ENCODE results near the gene PTK7.

Gene PTK7

DNA sequence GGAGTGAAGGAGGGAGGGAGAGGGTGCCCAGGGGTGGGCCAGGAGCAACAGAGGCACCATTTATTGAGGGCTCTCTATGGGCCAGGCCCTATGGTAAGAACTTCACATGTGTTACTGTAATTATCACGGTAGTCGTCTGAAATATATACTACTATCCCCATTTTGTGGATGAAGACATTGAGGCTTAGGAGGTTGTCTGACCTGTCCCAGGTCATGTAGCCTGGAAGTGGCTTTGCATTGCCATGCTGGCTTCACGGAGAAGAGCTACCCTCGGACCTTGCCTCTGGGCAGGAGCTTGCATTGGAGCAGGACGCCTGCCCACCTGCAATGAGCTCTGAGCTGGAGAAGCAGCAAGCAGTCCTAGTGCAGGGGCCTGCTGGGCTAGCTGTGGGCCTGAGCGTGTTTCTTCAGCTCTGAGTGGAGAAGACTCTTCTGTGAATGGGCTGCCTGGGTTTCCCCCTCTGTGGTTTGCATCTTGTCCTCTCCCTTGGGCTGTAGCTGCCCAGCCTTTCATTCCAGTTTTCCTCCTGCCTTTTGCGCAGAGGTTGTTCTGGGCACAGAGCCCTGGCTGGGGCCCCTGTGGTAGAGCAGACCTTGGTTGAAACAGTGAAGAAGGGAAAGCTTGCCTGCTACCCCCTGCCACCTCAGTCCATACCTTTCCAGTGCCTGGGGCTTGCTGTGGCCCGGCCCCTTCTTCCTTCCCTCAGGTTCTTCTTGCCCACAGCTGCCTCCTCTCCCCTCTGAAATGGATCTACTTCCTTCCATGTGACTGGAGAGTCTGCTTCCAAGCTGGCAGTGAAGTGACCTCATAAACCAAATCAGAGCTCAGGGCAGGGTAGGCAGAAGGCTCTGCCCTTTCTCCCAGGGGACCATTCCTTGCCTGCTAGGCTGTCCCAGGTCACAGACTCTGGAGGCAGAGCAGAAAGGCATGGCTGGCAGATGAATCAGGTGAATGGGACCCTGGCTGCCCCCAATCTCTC is 70.9 kb downstream of the PTK7 start:
- no peak for DNase-seq

DNA sequence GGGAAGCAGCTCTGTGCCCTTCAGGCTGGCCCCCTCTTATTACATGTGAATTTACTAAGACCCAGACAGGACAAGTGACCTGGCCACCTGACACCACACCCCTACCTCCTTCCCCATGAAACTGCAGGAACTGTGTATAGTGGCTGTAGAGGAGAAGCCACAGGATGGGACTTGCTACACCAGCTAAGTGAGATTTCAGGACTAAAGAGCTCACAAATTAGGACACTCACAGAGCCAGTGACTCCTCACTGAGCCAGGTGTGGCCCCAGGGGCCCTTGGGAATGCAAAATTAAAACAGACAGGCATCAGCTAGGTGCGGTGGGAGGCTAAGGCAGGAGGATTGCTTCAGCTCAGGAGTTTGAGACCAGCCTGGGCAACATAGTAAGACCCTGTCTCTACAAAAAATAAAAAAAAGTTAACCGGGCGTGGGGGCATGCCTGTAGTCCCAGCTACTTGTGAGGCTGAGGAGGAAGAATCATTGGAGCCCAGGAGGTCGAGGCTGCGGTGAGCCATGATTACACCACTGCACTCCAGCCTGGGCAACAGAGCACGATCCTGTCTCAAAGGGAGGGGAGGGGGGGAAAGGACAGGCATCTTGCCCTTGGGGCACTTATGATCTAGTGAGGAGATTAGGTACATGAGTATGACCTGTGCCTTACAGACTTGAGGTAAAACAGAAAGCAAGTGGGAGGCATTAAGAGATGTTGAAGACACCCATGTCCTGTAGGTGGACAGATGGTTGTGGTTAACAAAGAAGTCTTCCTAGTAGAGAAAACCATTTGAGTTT is 71.8 kb downstream of the PTK7 start:
- no peak for DNase-seq

DNA sequence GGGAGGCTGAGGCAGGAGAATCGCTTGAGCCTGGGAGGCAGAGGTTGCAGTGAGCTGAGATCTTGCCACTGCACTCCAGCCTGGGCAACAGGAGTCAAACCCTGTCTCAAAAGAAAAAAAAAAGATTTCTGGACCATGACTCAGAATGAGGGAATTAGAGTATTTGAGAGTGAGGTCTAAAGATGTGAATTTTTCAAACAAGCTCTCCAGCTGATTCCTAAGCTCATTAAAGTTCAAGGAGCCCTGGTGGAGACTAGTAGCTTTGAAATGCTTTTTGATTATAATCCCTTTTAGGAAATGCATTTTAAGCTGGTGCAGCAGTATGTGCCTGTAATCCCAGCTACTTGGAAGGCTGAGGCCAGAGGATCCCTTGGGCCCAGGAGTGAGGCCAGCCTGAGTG is 73.2 kb downstream of the PTK7 start:
- DNase-seq, result no peak

DNA sequence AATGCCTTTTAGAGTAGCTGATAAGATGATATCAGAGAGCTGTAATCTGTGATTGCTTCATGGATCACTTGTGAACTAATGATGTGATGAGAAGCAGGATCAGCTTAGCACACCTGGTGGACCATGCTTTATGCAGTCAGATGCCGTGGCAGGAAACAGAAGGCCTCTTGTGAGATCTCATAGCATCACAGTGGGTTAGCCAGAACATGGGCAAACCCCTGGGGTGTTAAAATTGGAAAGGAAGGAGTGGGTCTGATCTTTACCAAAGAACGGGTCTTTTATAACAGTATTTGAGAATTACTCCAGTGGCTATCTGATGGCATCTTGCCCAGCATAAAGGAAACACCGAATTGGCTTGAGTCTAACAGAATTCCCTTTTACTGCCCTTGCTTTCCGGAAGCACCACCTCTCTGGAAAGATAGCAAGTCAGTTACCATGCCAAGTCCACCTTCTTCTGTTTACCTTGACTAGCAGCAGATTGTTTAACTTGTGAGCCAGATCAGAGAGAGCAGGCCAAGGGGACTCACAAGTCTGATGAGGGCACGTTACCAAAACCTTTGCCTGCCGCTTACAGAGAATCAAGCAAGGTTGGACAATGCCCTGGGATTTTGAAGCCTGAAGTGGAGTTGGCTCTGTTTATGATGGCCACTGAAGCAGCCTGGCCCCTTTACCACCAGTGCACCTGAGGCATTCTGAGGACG is 74.1 kb downstream of the PTK7 start:
- DNase-seq, result no peak

DNA sequence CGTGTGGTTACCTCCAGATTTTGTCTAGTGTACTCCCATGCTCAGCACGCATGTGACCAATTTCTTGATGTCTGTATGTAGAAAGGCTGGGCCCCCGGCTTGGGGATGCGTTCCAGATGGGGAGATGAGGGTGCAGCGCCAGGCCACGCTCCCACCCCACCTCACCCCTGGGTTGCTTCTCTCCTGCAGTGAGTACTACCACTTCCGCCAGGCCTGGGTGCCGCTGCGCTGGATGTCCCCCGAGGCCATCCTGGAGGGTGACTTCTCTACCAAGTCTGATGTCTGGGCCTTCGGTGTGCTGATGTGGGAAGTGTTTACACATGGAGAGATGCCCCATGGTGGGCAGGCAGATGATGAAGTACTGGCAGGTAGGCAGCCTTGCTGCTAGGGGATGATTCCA is 83.5 kb downstream of the PTK7 start:
- no peak for DNase-seq

DNA sequence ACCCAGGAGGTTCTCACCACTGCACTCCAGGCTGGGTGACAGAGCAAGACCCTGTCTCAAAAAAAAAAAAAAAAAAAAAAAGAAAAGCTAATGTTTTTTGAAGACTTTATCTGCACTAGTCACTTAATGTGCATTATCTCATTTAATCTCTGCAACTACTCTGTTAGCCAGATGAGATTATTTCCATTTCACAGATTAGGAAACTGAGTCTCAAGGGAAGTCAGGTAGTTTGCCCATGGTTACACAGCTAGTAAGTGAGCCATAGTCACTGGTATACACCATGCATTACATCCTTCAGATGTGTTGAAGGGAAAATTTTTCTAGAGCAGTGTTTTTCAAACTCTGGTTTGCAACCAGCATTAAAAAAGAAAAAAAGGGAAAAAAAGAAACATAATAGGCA is 87.8 kb downstream of the PTK7 start:
- DNase-seq, result no peak

DNA sequence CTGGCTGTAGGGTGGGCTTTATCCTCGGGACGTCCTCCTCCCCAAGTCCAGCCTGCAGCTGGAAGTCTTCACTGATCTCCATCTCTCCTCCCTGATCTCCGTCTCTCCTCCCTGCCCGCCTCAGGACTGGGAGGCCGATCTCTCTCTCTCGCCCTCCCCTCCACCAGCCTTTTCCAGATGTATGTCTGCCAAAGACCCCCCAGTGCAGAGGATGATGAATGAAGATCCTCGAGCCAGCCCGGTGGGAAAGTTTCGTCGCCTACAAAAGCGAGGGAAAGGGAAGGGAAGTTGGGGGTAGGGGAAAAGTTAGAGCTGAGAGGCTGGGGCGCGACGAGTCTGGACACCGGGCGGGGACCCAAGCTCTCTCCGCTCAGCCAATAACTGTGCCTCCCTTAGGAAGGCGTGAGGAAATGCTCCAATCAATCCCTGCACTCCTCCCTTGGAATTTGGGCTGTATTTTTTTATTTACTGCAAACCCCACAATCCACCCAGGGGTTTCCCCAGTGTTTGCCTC is 94.4 kb downstream of the PTK7 start:
- DNase-seq, result no peak

DNA sequence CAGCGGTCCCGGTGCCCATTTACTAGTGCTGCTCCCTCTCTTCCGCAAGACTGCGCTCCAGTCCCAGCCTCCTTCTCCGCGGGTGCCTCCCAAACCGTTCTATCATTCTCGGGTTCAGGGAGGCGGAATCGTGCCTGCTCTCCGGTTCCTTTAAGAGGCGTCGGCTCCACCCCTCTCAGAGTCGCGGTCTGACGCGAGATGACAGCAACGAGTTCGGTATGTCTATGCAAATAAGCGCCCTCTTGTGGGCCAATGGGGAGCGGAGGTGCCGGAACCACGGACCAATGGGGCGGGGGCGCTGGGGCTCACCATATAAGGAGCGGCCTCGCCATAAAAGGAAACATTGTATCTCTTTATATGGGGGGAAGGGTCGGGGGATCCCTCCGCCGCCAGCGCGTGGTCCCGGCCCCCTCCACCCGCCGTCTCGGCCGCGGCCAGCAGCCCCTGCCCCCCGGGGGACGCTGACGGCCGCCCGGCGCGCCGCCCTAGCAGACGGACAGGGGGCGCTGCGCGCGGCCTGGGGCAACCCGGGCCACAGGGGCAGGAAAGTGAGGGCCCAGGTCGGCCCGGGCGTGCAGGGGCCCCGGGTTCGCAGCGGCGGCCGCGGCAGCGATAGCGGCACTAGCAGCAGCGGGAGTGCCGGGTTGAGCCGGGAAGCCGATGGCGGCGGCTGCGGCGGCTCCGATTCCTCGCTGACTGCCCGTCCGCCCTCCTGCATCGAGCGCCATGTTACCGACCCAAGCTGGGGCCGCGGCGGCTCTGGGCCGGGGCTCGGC is 95.0 kb downstream of the PTK7 start, which contains the start of gene SRF:
Gene SRF (plus strand): TSS at position 339 of the 776 bp plus-strand sequence. CDS start 388 bp downstream, at position 727.
- DNase-seq, result peak; percentile 97 to 99

DNA sequence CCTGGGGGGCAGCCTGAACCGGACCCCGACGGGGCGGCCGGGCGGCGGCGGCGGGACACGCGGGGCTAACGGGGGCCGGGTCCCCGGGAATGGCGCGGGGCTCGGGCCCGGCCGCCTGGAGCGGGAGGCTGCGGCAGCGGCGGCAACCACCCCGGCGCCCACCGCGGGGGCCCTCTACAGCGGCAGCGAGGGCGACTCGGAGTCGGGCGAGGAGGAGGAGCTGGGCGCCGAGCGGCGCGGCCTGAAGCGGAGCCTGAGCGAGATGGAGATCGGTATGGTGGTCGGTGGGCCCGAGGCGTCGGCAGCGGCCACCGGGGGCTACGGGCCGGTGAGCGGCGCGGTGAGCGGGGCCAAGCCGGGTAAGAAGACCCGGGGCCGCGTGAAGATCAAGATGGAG is 95.6 kb downstream of the PTK7 start:
- DNase-seq, result peak in 1 of 2 donors; percentile 27

DNA sequence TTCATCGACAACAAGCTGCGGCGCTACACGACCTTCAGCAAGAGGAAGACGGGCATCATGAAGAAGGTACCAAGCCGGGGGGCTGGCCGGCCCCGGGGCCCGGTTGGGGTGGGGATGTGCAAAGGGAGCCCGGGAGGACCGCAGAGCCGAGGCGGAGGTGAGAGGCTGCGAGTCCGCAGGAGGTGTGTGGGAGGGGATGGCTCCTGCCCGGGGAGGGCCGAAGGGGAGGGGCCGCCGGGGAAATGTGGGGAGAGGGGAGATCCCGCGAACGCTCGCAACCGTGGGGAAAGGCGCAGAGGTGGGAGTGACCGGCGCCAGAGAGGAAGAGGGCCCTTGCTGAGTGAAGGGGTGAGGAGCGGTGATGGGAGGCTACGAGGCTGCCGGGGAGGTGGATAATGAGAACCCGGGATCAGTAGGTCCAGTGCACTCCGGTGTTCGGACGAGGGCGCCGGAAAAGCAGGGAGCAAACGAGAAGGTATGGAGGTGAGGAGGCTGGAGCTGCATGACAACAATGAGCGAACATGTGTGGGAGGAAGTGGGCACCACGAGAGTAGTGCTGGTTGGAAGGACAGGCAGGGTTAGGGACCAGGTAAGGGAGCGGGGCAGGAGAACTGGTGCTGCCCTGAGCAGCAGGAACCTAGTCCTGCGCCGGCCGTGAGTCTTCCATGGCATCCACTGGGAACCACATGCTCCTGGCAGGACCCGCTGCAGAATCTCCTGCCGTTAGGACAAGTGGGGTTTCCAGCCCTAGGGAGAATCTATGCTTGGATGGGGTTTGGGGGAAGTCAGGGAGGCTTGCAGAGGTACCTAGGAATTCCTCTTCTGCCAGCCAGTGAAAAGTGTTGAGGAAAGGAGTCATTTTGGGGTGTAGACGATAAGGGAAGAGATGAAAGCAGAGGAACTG is 96.2 kb downstream of the PTK7 start:
- DNase-seq, result peak in 1 of 2 donors; percentile 32

DNA sequence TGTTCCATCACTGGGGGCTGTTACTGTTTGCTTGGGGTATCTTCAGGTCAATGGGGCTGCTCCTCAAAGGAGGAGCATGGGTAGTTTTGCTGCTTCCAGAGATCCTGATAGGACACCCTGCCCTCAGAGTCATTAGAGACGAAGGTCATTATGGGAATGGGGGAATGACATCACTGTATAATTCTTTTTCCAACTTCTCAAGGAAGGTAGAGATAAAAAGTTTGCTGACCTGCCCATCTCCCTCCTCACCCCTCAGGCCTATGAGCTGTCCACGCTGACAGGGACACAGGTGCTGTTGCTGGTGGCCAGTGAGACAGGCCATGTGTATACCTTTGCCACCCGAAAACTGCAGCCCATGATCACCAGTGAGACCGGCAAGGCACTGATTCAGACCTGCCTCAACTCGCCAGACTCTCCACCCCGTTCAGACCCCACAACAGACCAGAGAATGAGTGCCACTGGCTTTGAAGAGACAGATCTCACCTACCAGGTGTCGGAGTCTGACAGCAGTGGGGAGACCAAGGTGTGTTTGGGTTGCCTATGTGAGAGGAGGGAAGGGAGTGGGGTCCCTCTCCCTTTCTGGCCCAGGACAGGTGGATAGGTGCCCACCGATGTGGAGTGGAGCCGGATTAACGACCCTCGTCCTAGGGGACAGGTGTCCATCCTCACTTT is 97.6 kb downstream of the PTK7 start:
- DNase-seq, result no peak

DNA sequence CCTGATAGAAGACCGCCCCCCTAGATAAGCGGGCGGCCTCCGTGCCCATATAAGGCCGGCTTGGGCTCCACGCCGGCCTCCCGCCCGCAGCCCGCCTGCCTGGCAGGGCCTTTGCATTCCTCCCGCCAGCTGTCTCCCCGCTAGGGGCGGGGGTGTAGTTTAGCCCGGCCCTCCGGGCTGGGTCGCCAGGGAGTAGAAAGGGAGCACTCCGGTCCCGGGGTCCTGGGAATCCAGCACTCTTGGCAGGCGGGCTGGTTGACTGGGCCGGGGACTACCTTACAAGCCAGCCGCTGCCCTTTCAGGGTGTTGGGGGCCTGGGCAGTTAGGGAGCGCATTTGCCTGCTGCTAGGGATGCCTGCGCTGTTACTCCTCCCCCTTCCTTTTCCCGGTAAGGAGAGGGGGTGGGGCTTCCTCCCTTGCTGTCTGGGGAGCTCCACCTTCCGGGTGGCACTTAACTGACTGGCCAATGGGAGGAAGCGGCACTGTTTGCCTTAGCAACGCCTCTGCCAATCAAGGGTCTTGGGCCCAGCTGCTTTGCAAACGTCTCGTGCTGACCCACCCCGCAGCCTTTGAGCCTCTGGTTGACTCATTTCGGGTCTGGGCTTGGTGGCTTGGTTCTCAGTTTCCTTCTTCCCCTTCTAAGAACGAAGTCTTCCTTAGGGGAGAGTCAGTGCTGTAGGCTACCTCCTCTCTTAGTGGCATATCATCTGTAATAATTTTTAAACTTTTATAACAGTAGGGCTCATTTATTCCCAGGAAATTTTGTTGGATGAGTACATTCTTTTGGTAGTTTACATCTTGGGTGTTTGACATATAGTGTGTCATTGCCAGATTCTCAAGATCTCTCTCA is 98.4 kb downstream of the PTK7 start:
- DNase-seq, result peak; percentile 86 to 92

DNA sequence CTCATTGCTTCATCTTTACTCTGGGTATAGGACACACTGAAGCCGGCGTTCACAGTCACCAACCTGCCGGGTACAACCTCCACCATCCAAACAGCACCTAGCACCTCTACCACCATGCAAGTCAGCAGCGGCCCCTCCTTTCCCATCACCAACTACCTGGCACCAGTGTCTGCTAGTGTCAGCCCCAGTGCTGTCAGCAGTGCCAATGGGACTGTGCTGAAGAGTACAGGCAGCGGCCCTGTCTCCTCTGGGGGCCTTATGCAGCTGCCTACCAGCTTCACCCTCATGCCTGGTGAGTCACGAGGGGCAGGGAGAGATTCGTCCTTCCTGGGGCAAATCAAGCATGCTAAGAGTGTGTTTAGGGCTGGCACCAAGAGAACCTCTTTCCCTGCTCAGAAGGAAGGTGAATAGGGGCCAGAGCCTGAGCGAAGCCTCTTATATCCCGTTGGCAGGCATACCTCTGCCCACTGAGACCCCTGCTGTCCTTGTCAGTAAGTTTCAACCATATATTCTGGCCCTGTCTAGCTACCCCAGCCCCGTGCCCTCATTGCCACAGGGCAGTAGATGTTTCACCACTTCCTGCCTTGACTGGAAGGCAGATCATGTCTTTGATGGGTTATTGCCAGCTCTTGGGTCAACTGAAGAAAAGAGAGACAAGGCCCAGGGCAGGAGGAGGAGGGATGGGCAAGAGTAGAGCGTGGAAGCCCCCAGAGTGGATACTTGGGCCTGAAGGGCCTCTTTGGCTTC is 99.7 kb downstream of the PTK7 start:
- DNase-seq, result no peak

DNA sequence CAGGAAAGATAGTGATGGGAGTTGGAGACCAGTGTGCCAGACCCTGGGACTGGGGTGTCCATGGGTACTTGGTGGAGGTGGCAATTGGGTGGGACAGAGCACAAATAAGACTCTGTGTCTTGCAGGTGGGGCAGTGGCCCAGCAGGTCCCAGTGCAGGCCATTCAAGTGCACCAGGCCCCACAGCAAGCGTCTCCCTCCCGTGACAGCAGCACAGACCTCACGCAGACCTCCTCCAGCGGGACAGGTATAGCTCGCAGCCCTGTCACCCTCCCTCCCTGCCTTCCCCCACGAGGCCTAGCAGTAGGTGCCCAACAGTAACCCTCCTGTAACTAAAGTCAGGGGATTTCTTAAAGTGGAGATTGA is 100.3 kb downstream of the PTK7 start:
- no peak for DNase-seq

DNA sequence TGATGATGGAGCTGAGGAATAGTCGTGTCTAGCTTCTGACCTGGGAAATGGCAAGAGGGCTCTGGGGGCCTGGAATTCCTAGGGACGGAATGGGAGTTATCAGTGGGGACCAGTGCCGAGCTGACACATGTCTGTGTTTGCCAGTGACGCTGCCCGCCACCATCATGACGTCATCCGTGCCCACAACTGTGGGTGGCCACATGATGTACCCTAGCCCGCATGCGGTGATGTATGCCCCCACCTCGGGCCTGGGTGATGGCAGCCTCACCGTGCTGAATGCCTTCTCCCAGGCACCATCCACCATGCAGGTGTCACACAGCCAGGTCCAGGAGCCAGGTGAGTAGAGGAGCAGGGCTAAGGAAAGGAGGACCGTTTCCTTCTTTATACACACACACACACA is 102.0 kb downstream of the PTK7 start:
- no peak for DNase-seq

DNA sequence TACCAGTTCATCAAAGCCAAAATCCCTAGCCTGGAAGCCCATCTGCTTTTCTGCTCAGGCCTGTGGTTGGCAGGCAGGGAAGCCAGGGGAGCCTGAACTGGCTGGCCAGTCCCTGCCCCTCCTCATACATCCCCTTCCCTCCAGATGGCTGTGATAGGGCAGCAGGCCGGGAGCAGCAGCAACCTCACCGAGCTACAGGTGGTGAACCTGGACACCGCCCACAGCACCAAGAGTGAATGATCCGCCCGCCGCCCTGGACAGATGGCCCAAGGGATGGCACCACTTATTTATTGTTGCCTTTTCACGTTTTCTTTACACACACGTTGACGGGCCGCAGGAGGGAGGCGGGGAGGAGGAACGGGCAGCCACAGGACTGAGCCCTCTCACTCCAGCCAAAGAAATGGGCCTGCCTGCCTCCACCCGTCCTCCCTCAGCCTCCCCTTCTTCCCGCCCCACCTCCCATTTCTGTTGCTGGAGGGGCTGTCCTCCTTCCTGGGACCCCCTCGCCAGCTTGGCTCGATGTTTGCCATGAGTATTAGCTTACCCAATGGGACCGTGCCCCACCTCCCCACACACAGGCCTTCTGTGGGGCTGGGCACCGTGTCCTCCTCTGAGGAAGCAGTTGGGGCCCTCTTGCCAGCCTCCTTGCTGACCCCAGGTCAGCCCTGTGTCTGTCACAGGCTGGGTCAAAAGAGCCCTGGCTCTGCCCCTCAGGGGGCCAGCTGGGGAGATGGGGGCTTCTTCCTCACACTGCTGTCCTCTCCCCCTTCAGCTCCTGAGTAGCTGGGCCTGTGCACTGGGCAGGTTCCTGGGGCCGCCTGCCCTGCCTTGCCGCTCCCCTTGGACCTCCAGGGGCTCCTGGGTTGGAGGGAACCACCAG is 103.1 kb downstream of the PTK7 start:
- no peak for DNase-seq

DNA sequence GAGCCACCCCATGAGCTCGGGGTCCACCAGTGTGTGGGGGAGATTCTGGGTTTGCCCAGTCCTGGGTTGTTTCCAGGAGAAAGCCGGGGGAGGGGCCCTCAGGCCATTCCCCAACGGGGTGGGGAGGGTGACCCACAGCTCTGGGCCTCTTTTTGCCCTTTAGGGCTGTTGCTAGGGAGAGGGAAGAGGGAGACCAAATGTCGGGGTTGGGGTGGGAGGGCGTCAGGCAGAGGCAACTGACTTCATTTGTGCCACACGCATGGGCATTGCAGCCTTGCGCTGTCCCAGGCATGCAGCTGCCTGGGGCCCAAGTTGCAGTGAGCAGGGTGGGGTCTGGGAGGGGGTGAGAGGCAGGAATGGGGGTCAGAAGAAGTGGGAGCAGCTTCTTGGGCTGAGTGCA is 103.9 kb downstream of the PTK7 start:
- DNase-seq, result no peak

DNA sequence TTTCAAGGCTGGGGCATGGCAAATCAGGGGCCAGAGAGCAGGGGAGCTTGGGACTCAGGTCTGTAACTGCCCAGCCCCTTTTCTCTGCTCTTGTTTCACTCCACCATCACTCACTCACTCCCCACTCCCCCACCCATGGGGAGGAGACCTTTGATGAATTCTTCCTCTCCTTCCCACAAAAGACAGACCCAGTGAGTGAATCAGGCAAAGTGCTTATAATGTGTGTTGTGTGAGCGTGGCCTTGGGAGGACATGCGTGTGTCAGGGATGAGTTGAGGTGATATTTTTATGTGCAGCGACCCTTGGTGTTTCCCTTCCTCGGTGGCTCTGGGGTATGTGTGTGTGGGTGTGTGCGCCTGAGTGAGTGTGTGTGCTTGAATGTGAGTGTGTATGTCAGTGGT is 104.9 kb downstream of the PTK7 start:
- no peak for DNase-seq
